ENCODE data around the gene ITGA11.

ITGA11 gene

DNA sequence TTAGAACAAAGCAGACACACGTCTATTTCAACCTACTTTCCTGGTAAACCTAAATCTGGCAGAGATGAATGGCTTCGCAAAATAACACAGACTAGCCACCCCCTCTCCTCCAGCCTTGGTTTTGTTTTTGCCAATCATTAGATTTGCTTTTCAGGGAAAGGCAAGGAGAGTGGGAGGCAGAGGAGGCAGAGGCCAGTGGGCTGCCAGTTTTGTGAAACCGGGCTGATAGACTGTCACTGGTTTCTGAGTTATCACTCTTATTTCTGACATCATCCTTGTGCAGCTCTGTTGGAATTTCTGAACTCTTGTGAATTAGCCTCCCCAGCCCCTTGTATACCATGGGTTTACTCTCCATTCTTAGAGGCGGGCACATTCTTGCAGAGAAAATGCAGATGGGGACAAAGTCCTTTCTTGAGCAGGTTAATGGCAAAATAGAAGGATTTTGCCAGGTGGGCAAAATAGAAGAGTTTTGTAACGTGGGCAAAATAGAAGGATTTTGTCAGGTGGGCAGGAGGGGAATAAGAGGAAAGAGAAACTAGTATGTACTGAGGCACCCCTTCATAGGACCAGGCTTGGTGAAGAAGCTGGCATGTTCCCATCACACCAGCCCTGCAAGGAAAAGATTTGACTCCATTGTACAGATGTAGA is 157.6 kb downstream of the ITGA11 start:
- DNase-seq (ENCODE audit: low read depth in 1 of 2, low spot score in 1 of 2): no peak
- Histone ChIP-seq H3K27ac (replicated peaks) (no peak overlapping the region), H3K4me3 (replicated peaks; ENCODE audit: insufficient read depth, low read length) (no peak overlapping the region), H3K27me3 (ENCODE audit: insufficient read depth, poor library complexity, severe bottlenecking) (no peaks in the 10 kb centered on the region)
- TF ChIP-seq SPI1 (IDR thresholded peaks at IDR 0.05; ENCODE audit: borderline replicate concordance, low read depth) (no peak), REST (IDR thresholded peaks at IDR 0.05; ENCODE audit: insufficient replicate concordance, low read depth) (no peak), GABPA (IDR thresholded peaks at IDR 0.05; ENCODE audit: low read depth) (no peak), CTCF (IDR thresholded peaks at IDR 0.05; ENCODE audit: insufficient read depth, low read length) (no peak), POLR2AphosphoS5 (IDR thresholded peaks at IDR 0.05; ENCODE audit: low read depth) (no peak)

- H3K27me3 ChIP-seq (ENCODE audit: insufficient read depth, poor library complexity, severe bottlenecking): no peaks in the 10 kb centered on the region
- no peak for DNase-seq (ENCODE audit: low read depth in 1 of 2, low spot score in 1 of 2)
- H3K27ac ChIP-seq (replicated peaks): no peak overlapping the region
- no peak overlapping the region for H3K4me3 ChIP-seq (replicated peaks; ENCODE audit: insufficient read depth, low read length)
- TF ChIP-seq CTCF (IDR thresholded peaks at IDR 0.05; ENCODE audit: insufficient read depth, low read length) (no peak), POLR2AphosphoS5 (IDR thresholded peaks at IDR 0.05; ENCODE audit: low read depth) (no peak), GABPA (IDR thresholded peaks at IDR 0.05; ENCODE audit: low read depth) (no peak), SPI1 (IDR thresholded peaks at IDR 0.05; ENCODE audit: borderline replicate concordance, low read depth) (no peak), REST (IDR thresholded peaks at IDR 0.05; ENCODE audit: insufficient replicate concordance, low read depth) (no peak)
Measured at GRCh38 chr15:68272721-68273271, 159.2 kb downstream of the ITGA11 start.

DNA sequence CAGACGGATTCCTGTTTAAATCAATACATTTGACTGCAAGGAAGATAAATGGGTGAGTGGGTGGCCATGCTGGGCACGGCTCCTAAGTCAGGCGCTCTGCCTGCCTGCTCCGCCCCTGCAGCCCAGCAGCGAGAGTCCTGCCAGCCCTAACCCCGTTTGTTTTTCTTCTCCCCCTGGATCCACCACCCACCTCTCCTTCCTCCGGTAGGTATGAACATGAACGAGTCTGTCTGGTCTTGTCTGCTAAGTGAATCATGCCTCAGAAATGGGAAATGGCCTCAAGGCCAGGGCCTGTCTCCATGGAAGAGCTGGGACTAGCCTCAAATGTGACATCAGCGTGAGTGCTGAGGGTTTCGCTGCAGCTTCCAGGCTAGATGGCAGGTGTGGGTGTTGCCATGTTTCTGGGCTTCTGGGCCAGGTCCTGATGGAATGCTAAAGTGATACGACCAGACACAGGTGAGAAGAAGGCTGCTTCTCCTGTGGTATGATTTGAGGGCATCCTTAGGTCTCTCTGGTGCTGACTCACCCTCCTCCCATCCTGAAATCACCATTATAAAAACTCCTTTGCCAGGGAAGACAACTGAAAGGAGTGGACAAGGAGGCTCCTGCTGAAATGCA is 160.0 kb downstream of the ITGA11 start:
- H3K27ac ChIP-seq (replicated peaks): no peak overlapping the region

More for the DNA sequence above, 160.0 kb downstream of the ITGA11 start:
- DNase-seq (ENCODE audit: low read depth in 1 of 2, low spot score in 1 of 2): no peak
- H3K27me3 ChIP-seq (ENCODE audit: insufficient read depth, poor library complexity, severe bottlenecking): no peaks in the 10 kb centered on the region
- H3K4me3 ChIP-seq (replicated peaks; ENCODE audit: insufficient read depth, low read length): no peak overlapping the region
- no peak for TF ChIP-seq POLR2AphosphoS5 (IDR thresholded peaks at IDR 0.05; ENCODE audit: low read depth)
- no peak for TF ChIP-seq CTCF (IDR thresholded peaks at IDR 0.05; ENCODE audit: insufficient read depth, low read length)
- TF ChIP-seq SPI1 (IDR thresholded peaks at IDR 0.05; ENCODE audit: borderline replicate concordance, low read depth): no peak
- no peak for TF ChIP-seq REST (IDR thresholded peaks at IDR 0.05; ENCODE audit: insufficient replicate concordance, low read depth)
- no peak for TF ChIP-seq GABPA (IDR thresholded peaks at IDR 0.05; ENCODE audit: low read depth)

All from HL-60 (cell line).